HG03565 (cell line): Measurements from ENCODE around the gene UGT3A2.
"Not testable (repeated sequence)": the region's sequence is repeated elsewhere in the genome, so short reads cannot be mapped to it uniquely, and the experiment has no call there.

Experiments used
- ATAC-seq: cut with Tn5 transposase; IDR thresholded peaks from one replicate; pipeline ENCODE4 v1.9.1; 2021; ENCODE audit warnings: mild to moderate bottlenecking, moderate library complexity; ENCODE audit not compliant: unreplicated experiment

UGT3A2 gene

GRCh38 chr5:36055984-36056383, 10.7 kb downstream of the UGT3A2 start:
- ATAC-seq = no peak

GRCh38 chr5:36054647-36055046, 12.0 kb downstream of the UGT3A2 start:
- no peak for ATAC-seq

- ATAC-seq = no peak
These were observed 14.1 kb downstream of the UGT3A2 start for GRCh38 chr5:36052538-36052937.

- no peak for ATAC-seq
These were observed 16.7 kb downstream of the UGT3A2 start for GRCh38 chr5:36049949-36050348.

- no peak for ATAC-seq
These were observed 19.1 kb downstream of the UGT3A2 start for GRCh38 chr5:36047384-36048160.

GRCh38 chr5:36045895-36046294, 20.8 kb downstream of the UGT3A2 start:
- no peak for ATAC-seq

GRCh38 chr5:36041537-36041845, 25.2 kb downstream of the UGT3A2 start:
- ATAC-seq = no peak

- no peak for ATAC-seq
These were observed 25.8 kb downstream of the UGT3A2 start for GRCh38 chr5:36040651-36041536.

GRCh38 chr5:36035696-36036095, 31.0 kb downstream of the UGT3A2 start:
- ATAC-seq = no peak

- ATAC-seq = not testable (repeated sequence)
These were observed 32.0 kb downstream of the UGT3A2 start for GRCh38 chr5:36034536-36035134.

- no peak for ATAC-seq
These were observed 33.2 kb downstream of the UGT3A2 start for GRCh38 chr5:36033486-36033885.

GRCh38 chr5:36033047-36033446, 33.6 kb downstream of the UGT3A2 start:
- ATAC-seq = no peak

GRCh38 chr5:36031223-36031622, 35.5 kb downstream of the UGT3A2 start:
- ATAC-seq = no peak

GRCh38 chr5:36029914-36030313, 36.8 kb downstream of the UGT3A2 start:
- no peak for ATAC-seq

- ATAC-seq = no peak
These were observed 37.7 kb downstream of the UGT3A2 start for GRCh38 chr5:36028816-36029465.

- no peak for ATAC-seq
These were observed 39.0 kb downstream of the UGT3A2 start for GRCh38 chr5:36027711-36028110.

- ATAC-seq = no peak
These were observed 39.8 kb downstream of the UGT3A2 start for GRCh38 chr5:36026706-36027465.

- not testable (repeated sequence) for ATAC-seq
These were observed 44.4 kb downstream of the UGT3A2 start for GRCh38 chr5:36022246-36022645.

- ATAC-seq = not testable (repeated sequence)
These were observed 47.1 kb downstream of the UGT3A2 start for GRCh38 chr5:36019584-36019983.

- no peak for ATAC-seq
These were observed 49.1 kb downstream of the UGT3A2 start for GRCh38 chr5:36017622-36018021.
